Suprapubic skin (tissue), 4 donors: ENCODE measurements around the gene STEAP1B.

Experiments
- CTCF ChIP-seq, 2 donors: fragments of 200-600 bp in 1 of 2; fragments of 450-650 bp in 1 of 2; sonication (generic) in 1 of 2; IDR thresholded peaks; one replicate each; pipeline ENCODE4 v1.5.1; 2016 to 2019; ENCODE audit warnings: antibody characterized with exemption in 2 of 2, mild to moderate bottlenecking in 1 of 2, moderate library complexity in 1 of 2
- EP300 ChIP-seq: sonication (generic); formaldehyde crosslinking; IDR thresholded peaks from one replicate; pipeline ENCODE4 v1.6.1; 2017; ENCODE audit warnings: antibody characterized with exemption
- POLR2A ChIP-seq, 2 donors: fragments of 450-650 bp; IDR thresholded peaks; one replicate each; pipeline ENCODE4 v1.6.1; 2017; ENCODE audit warnings: antibody characterized with exemption in 2 of 2, mild to moderate bottlenecking in 2 of 2, moderate library complexity in 2 of 2
- POLR2AphosphoS5 ChIP-seq, 3 donors: sonication (generic); formaldehyde crosslinking; IDR thresholded peaks; one replicate each; pipeline ENCODE4 v1.6.1; 2017; ENCODE audit warnings: antibody characterized with exemption in 3 of 3

- TF ChIP-seq CTCF (IDR thresholded peaks at IDR 0.05) (no peak), POLR2AphosphoS5 (IDR thresholded peaks at IDR 0.05) (no peak), EP300 (no peak), POLR2A (IDR thresholded peaks at IDR 0.05) (no peak)
These were observed 128.1 kb downstream of the STEAP1B start for GRCh38 chr7:22371878-22372277.
